ENCODE measurements around the gene KIFC1. TPM values are rescaled to one million over a fixed set of nuclear protein-coding genes. Genes with fewer than 3 reads are reported as not detected.

Gene KIFC1
- total RNA-seq, 1 donor from 2014 or later: 0.38 TPM

DNA sequence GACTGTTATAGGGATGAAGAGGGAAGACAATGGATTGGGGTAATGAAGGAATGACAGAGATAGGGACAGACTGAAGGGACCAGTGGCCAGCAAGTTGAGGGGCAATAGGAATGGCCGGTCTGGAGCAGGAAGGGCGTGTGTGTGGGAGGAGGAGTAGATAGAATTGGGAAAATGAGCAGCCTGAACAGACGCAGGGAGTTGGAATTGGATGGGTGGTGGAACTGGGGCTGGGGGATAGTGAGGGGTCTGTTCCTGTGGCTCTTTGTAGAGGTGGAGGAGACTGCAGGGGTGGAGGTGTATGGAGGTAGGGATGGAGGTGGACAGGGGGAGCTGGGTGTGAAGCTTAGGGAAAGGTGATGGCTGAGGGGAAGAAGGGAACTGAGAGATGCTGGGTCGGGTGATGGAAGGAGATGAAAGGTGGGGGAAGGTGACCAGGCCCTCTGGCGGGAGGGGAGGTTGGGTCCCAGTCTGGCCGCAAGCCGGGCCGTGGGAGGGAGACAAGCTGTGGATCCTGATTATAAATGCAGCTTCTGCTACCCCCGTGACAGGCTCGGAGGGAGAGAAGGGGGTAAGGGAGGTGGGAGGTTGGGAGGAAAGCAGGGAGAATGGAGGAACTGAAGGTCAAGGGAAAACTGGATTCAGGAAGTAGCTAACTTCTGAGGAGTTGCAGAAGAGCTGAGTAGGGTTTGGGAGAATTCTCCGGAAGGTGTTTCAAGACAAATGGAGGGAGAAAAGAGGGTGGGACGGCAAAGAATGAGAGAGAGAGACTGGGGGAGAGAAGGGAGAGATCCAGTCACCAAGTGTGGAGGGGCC, 33.4 kb downstream of the KIFC1 start:
- no peak for ATAC-seq
- DNase-seq (ENCODE audit: low spot score): no peak

DNA sequence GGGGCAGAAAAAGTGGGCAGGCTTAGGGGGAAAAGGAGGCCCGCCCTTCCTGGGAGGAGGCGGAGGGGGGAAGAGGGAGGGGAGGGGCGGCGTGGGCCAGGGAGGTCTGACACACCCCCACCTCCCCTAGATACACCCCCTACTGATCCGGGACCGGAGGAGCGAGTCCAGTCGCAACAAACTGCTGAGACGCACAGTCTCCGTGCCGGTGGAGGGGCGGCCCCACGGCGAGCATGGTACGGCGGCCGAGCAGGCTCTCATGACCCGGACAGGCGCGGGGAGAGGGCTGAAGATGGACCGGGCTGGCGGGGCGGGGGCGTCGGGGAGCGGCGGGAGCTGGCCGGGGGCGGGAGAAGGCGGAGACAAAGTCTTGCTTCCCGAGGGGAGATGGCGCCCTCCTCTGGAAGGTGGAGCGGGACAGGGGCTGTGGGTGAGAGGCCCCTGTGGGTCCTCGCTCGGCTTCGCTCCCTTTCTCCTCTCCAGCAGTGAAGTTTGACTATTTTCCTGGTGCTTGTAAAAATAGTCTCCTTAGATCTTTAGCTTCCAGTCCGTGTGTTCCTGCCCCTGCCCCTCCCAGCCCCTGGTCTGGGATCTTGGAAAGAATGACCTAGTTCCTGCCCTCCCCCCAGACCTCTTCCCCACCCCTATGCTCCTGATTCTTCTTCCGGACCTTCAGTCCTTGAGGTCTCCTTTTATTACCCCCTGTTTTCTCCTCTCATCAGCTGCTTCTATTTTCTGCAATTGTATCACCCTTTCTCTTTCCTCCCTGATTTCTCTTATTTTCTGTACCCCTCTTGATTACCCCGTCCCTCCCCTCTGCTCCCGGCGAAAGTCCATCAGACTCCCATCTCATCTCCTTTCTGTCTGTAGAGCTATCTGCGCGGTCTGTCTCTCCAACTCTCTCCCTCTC, 34.3 kb downstream of the KIFC1 start:
- DNase-seq (ENCODE audit: low spot score) (peak; percentile 79), ATAC-seq (peak; percentile 77)

DNA sequence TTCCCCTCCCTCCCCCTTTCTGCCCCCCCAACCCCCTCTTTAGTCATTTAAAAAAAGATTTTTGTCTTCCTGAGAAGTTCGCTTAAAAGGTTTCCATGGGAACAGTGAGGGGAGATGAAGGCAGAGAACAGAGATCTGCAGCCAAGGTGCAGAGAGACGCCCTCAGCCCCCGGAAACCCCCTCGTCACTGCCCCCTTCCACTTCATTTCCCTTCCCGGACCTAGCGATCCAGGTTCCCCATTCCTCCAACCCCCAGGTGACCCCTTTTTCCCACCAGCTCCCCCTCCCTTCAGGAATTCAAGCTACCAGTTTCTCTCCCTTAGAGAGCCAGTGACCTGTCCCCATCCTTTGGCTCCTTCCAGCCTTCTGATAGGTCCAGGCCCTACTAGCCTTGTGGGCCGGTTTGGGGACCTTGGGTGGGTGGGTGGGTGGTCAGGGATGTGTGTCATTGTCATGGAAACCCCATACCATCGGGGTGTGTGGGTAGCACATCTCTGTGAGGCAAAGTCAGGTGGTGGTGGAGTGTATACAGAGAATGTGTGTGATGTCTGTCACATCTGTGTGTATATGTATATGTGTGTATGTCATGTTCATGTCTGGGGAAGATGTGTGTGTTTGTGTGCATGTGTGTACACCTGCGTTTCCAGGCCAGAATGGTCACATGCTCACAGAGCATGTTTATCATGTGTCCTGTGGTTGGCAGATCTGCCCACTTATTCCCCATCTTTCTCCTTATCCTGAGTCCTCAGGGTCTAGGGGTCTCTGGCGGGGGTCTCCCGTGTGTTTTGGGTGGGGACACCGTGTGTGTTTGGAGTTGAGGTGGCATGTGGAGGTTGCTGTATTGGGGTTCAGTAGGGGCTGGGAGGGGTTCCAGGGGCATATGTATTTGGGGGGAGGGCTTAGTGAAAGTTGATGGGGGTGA, 35.2 kb downstream of the KIFC1 start:
- no peak for ATAC-seq
- DNase-seq (ENCODE audit: low spot score): no peak

DNA sequence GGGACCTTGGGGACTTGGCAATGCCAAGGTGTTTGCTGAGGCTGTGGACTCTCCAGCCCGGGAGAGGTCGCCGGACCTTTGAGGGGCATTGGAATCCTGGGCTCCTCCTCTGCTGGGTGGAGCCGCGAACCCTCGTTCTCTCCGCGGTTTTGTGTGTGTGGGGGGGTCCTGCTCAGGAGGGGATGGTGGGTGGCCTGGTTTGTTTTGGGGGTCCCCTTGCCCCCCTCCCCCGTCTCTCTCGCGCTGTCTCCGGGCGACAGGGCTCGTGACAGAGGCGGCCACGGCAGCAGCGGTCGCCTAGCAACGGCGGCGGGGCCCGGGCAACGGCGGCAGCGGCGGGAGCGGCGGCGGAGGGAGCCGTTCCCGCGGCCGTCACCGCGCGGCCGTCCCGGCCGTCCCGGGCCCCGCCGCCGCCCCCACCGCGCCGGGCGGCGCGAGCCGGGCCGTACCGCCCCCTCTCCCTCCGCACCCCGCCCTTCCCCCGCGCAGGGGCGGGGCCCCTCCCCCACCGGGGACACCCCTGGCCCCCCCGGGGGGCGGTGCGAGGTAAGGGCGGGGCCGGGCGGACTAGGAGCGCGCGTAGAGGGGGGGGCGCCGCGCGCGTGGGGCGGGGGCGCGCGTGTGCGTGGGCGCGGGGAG, 36.1 kb downstream of the KIFC1 start:
- ATAC-seq (peak; percentile 19), DNase-seq (ENCODE audit: low spot score) (no peak)

DNA sequence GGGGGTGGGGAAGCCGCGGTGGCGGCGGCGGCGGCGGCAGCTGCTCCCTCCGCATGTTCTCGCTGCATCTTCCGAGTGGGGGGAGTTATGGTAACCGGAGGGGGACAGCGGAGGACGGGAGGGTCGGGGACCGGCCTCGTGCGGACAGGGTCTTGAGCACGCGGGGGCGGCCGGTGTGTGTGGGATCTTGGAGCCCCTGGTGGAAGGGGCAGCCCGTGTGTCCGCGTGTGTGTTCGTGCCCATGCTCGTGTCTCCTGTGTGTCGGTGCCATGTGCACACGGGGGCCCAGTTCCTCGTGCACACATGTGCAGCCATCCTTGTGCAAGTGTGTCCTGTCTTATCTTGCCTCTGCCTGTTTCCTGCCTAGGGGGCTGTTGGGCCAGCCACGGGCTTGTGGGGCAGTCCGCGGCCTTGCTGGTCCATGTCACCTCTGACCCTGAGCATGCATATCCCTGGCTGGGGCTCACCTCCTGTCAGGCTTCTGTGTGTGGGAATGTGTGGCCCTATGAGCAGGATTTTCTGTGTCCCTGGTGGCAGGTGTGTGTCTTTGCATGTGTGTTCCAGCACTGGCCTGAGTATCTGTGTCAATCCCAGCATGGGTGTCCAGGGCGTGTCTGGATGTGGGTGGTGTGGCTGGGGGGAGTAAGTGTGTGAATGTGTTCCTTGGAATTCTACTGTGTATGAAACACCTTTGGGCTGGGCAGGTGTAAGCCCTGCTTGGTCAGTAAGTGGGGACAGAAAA, 36.8 kb downstream of the KIFC1 start:
- DNase-seq (ENCODE audit: low spot score) (no peak), ATAC-seq (peak; percentile 5)

DNA sequence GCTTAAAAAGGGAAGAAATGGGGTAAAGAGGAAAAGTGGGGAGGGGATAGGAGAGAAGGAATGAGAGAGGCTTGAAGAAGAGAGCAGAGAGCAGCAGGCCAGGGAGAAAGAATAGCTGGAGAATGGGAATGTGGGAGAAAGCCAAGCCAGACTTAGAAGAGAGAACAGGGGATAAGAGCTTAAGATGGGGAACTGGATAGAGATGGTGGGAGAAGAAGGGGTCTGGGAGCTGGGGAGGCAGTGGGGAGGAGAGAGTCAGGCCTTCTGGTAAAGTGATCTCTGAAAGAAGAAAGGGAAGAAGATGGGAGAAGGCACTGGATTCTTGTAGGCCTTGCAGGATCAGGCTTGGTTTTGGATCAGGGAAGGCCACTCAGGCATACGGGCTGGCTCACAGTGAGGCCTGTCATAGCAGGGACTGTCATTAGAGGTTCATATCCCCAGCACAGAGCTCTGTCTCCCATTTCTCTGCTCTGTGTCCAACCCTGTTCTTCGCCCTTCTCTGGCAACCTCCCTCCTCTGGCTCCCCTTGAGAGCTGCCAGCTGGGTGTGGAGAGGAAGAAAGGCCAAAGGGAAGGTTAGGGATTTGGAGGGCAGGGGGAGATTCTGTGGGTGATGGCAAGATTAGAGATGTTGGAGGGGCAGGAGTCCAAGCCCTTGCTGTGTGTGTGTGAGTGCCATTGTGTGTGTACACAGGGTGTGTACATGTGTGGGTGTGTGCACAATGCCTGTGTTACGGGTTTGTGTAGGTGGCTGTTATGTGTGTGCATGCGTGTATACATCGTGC, 37.5 kb downstream of the KIFC1 start:
- DNase-seq (ENCODE audit: low spot score) (no peak), ATAC-seq (no peak)

DNA sequence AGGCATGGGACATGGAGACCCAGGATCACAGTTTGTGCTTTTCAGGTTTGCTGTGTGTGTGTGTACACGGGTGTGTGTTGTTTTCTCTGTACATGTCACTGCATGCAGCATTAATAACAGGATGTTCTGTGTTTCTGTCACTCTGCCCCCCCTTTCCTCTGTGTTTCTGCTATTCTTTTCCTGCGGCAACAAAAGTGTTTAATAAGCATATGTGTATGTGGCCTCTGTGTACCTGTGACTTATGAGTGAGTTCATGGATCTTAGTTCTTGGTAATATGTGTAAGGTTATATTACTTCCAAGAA, 38.1 kb downstream of the KIFC1 start:
- ATAC-seq (no peak), DNase-seq (ENCODE audit: low spot score) (no peak)

DNA sequence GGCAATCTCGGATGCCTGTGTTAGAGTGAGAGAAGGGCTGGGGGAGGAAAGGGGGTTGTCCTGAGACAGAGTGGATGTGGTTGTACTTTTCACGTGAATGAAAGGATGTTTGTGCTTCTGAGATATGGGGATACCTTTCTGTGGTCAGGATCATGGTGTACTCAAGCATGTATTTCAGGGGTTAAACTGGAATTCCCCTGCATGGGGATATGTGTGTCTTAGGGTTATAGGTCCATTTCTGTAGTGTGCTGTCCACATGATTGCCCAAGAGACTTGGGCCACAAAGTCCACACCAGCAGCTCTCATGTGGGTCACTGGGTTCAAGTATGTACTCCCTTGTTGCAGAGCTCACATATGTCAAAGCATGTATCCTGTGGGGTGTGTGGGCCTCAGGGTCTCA, 38.7 kb downstream of the KIFC1 start:
- ATAC-seq (peak; percentile 17), DNase-seq (ENCODE audit: low spot score) (no peak)

DNA sequence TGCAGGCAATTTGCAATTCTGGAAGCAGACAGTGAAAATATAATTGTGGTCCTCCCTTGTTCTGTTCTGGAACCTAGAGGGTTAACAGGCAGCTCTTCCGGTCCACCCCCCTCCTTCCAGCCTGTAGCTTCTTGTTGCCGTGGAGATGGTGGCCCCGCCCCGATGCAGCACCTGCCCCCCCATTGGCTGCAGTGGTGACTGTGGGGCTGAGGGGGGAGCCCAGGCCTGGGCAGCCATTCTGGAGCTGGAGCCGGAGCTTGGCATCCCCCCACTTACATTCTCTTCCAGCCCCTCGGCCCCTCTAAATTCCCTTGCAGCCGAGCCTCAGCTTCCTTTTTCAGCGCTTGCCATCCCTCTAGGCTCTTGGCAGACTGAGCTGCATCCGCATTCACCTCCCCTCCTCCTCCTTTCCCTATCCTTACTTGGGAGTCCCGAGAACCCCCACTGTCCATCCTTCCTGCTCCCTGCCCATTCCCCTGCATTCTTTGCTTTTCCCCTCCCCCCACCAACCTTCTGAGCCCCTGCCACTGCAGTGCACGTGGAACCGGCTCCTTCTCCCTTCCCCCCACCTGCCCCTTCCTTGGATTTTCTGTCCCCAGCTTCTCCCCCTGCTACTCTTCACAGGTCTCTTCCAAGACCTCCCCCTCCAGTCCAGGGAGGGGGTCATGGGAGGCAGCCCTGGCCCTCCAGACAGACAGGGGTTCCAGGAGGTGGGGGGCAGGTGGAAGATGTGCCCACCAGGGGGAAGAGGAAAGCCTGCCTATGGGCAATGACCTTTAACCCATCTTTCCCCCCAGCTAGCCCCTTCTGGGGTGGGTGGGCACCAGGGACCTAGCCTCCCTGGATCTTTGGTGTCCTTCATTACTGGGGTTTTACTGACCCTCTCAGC, 39.6 kb downstream of the KIFC1 start:
- ATAC-seq (no peak), DNase-seq (ENCODE audit: low spot score) (no peak)

DNA sequence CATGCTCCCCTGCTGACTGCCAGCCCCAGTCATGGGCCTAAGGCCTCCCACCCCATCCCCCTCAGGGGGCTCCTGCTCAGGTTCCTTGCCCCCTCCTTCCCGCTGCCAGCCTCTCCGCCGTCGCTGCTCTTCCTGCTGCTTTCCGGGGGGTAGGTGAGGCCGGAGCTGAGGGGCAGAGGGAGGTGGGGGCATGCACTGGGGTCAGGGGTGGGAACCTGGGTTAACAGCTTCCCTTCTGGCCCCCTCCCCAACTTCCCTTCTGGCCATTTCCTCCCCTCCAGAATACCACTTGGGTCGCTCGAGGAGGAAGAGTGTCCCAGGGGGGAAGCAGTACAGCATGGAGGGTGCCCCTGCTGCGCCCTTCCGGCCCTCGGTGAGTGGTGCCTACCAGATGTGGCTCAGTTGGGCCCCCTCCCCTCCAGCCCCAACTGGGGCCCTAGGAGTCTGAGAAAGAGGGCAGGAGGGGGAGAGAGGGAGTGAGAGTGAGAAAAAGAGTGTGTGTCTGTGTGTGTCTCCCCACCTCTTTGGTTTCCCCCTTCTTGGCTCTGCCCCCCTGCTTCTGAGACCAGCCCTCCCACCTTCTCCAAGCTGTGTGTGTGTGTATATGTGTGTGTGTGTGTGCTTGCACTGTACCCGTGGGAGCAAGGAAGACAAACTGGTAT, 40.4 kb downstream of the KIFC1 start:
- DNase-seq (ENCODE audit: low spot score) (no peak), ATAC-seq (no peak)

DNA sequence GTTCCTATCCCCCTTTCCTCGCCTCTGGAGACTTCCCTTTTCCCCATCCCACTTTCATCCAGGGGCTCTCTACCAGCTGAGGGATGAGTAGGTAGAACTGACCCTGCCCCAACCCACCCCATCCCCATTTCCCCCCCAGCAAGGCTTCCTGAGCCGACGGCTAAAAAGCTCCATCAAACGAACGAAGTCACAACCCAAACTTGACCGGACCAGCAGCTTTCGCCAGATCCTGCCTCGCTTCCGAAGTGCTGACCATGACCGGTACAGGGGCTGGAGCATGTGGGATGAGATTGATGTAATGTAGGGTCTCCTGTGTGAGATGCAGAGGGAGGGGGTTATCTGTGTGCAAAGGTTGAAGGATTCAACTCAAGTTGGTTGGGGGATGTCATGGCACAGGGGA, 40.9 kb downstream of the KIFC1 start:
- ATAC-seq (no peak), DNase-seq (ENCODE audit: low spot score) (no peak)

DNA sequence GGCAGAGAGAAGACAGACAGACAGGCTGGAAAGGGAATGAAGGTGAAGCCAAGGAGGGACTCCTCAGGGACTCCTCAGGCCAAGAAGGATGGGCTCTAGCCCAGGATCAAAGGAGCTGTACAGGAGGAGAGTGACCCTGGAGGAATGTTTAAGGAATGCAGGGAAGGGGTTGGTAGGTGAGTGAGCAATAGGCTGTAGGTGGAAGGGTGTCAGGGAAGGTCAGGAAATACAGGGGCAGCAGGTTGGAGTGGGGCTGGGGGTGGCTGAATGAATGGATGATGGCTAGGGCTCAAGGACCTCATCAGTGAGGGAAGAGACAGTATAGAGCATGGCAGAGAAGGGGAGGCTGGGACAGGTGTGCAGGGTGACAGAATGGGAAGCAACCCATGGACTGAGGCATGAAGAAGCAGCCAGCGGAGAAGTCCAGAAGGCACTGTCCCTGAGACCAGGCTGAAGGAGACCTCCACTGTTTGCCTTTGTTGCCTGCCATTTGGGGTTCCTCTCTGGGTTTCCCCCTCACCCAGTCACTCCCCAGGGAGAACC, 41.4 kb downstream of the KIFC1 start:
- DNase-seq (ENCODE audit: low spot score) (no peak), ATAC-seq (no peak)

DNA sequence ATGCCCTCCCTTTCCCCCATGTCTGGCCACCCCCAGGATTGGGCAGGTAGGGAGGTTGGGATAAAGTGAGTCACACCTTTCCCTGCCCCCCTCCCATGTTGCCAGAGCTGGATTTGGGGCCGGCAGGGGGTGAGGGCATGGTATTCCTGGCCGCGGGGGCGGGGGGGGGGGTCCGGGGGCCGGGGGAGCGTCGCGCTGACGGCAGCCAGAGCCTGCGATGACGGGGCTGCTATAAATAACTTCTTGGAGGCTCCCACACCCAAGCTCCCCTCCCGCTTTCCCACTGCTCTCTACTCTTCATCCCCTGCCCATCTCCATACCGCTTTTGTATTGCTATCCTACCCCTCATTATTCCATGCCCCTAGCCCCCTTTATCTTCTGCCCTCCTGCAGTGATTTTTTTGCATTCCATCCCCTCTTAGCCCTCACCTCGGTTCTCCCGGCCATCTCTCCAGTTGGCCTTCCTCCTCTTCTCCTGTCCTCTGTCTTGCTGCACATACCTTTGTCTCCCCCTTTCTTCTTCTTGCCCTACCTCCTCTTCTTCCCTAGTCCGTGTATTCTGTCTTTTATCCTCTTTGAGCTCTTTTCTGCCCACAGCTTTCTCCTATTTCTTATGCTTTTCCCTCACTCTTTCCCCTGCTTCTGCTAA, 42.0 kb downstream of the KIFC1 start:
- ATAC-seq: no peak
- DNase-seq (ENCODE audit: low spot score): no peak

DNA sequence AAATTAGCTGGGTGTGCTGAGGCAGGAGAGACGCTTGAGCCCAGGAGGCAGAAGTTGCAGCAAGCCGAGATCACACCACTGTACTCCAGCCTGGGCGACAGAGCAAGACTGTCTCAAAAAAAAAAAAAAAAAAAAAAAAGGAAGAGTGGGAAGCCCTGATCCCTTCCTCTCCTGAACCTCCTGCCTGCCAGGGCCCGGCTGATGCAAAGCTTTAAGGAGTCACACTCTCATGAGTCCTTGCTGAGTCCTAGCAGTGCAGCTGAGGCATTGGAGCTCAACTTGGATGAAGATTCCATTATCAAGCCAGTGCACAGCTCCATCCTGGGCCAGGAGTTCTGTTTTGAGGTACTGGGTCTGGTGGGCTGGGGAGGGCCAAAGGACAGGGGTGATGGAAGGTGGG, 43.3 kb downstream of the KIFC1 start:
- ATAC-seq (no peak), DNase-seq (ENCODE audit: low spot score) (no peak)

DNA sequence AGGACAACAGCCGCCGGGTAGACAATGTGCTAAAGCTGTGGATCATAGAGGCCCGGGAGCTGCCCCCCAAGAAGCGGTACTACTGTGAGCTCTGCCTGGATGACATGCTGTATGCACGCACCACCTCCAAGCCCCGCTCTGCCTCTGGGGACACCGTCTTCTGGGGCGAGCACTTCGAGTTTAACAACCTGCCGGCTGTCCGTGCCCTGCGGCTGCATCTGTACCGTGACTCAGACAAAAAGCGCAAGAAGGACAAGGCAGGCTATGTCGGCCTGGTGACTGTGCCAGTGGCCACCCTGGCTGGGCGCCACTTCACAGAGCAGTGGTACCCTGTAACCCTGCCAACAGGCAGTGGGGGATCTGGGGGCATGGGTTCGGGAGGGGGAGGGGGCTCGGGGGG, 46.0 kb downstream of the KIFC1 start:
- ATAC-seq: no peak
- DNase-seq (ENCODE audit: low spot score): no peak

DNA sequence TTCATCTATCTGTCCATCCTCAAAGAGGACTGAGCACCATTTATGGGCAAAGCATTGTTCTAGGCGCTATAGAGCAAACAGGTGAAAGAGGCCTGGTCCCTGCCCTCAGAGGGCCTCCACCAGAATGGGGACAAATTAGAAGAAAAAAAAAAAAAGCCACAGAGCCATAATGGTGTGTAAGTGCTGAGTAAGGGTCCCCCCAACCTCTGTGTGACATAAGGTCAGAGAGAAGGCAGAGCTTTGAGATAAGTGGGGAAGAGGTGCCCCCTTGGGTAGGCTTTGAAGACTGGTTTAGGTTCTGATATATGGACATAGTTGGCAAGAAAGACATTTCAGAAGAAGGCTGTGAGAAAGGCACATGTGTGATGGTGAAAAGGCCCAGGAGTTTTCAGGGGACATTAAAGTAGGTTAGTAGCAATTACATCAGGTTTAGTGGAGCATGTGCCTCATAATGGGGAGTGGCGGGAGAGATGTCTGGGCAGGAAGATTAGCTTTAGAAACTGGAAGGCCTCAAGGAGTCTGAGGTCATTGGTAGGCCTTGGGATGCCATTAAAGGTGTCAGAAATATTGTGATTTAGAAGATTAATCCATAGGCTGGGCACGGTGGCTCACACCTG, 47.5 kb downstream of the KIFC1 start:
- ATAC-seq (no peak), DNase-seq (ENCODE audit: low spot score) (no peak)
